ENCODE data around the gene STARD5. TPM values are rescaled to one million over a fixed set of nuclear protein-coding genes. Genes with fewer than 3 reads are reported as not detected.
A peak's percentile ranks its signal among the peaks of the same experiment; 100 is the strongest.

The STARD5 gene
- polyA plus RNA-seq, 2 of the 4 experiments (the other 2 are of a cell fraction) = 2.1 to 2.8 TPM

GRCh38 chr15:81271761-81272644, 51.9 kb downstream of the STARD5 start:
- TF ChIP-seq MAFK (IDR thresholded peaks at IDR 0.05; ENCODE audit: partially characterized antibody) (peak; percentile 6), REST (IDR thresholded peaks at IDR 0.05) (no peak)
- WGBS (ENCODE audit: missing lambda C conversion rate) = 28% methylated on average over 12 of the region's 12 CpGs

GRCh38 chr15:81270781-81271491, 53.0 kb downstream of the STARD5 start:
- H3K4me3 ChIP-seq = no peak overlapping the region
- no peak for FAIRE-seq
- no peak overlapping the region for H3K27ac ChIP-seq
- H3K4me2 ChIP-seq = no peak overlapping the region
- TF ChIP-seq HOXA7 (CRISPR knock-in tag; IDR thresholded peaks at IDR 0.05) (no peak), JUNB (IDR thresholded peaks at IDR 0.05) (no peak), CHD4 (IDR thresholded peaks at IDR 0.05; ENCODE audit: borderline replicate concordance) (no peak), JUN (IDR thresholded peaks at IDR 0.05) (no peak), PBX3 (IDR thresholded peaks at IDR 0.05) (no peak), HMGXB4 (CRISPR knock-in tag; IDR thresholded peaks at IDR 0.05; ENCODE audit: borderline replicate concordance) (no peak), MAX (IDR thresholded peaks at IDR 0.05) (no peak), GATA3 (IDR thresholded peaks at IDR 0.05; ENCODE audit: borderline replicate concordance) (no peak), USF2 (IDR thresholded peaks at IDR 0.05) (no peak), HES2 (IDR thresholded peaks at IDR 0.05) (no peak)
- no peak for ATAC-seq
- ChIA-PET POLR2A (no interaction called here), CTCF (interaction anchor here (8.2 to 20.2 kb wide), 3 partner anchors 116 to 163 kb away, joined by 173 to 361 read pairs (median 243); no protein-coding TSS in a partner anchor)
- 47% methylated on average over 11 of the region's 11 CpGs for WGBS (ENCODE audit: missing lambda C conversion rate)
- no peak for DNase-seq (ENCODE audit: low read depth in 1 of 2, low spot score in 1 of 2)
- H3K9me3 ChIP-seq = no peaks in the 10 kb centered on the region
- H3K4me1 ChIP-seq = peaks cover 4% of the 10 kb centered on the region; the same call in 2 of the 3 replicates

More at GRCh38 chr15:81271761-81272644, 51.9 kb downstream of the STARD5 start:
- no peak for DNase-seq (ENCODE audit: low read depth in 1 of 2, low spot score in 1 of 2)
- no peak for ATAC-seq
- no peak overlapping the region for H3K4me3 ChIP-seq
- H3K27ac ChIP-seq = no peak overlapping the region
- no peaks in the 10 kb centered on the region for H3K4me1 ChIP-seq
- H3K4me2 ChIP-seq = no peak overlapping the region
- ChIA-PET POLR2A (no interaction called here), CTCF (interaction anchor here (0.7 to 20.2 kb wide), 12 partner anchors 9 to 775 kb away, joined by 3 to 361 read pairs (median 4); no protein-coding TSS in a partner anchor)
- FAIRE-seq = no peak
- peaks cover 10% of the 10 kb centered on the region; the same call in 2 of the 3 replicates for H3K9me3 ChIP-seq
